IPS-20b (cell line): ENCODE results near the gene PIGQ.

Experiments
- H3K27ac ChIP-seq: one replicate; pipeline ENCODE4 v1.5.1; 2013; ENCODE audit warnings: low read length
- H3K27me3 ChIP-seq: 2 replicates; pipeline ENCODE4 v1.6.1; 2013; ENCODE audit warnings: mild to moderate bottlenecking, low read length, inconsistent platforms; ENCODE audit not compliant: insufficient read depth
- H3K36me3 ChIP-seq: 2 replicates; pipeline ENCODE4 v1.6.1; 2013; ENCODE audit warnings: low read depth, mild to moderate bottlenecking, inconsistent platforms, low read length, moderate library complexity; ENCODE audit not compliant: insufficient read depth
- H3K4me1 ChIP-seq: 2 replicates; pipeline ENCODE4 v1.6.1; 2013; ENCODE audit warnings: mild to moderate bottlenecking, control low read depth, inconsistent platforms, low read length, moderate library complexity; ENCODE audit not compliant: insufficient read depth
- H3K4me3 ChIP-seq: 2 replicates; pipeline ENCODE4 v1.5.1; 2013; ENCODE audit warnings: mild to moderate bottlenecking, low read length, inconsistent platforms
- H3K9ac ChIP-seq: 2 replicates; pipeline ENCODE4 v1.6.1; 2013; ENCODE audit warnings: low read depth, mild to moderate bottlenecking, inconsistent platforms, low read length, moderate library complexity
- H3K9me3 ChIP-seq: 2 replicates; pipeline ENCODE4 v1.6.1; 2013; ENCODE audit warnings: mild to moderate bottlenecking, low read depth, low read length, inconsistent platforms; ENCODE audit not compliant: insufficient read depth

Gene PIGQ

DNA sequence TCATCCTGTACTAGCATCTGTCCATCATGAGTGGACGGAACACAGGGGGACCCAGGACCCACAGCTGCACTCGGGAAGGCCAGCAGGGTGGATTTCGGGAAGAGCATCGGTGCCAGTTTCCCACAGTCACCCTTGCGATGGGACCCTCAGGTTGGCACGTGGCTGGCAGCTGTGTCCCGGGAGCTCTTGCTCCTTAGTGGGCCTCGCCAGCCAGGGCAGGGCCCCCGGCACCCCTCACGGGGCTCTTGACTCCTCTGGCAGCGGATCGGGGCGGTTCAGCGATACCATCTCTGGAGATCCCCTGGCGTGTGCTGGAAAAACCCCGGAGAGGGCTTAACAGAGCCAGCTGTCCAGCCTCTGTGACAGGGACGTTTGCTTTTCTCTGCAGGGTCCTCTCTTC is 33.0 kb upstream of the PIGQ start:
- Histone ChIP-seq H3K27me3 (no peaks in the 10 kb centered on the region), H3K4me3 (no peak overlapping the region), H3K9me3 (no peaks in the 10 kb centered on the region), H3K9ac (no peak overlapping the region), H3K27ac (no peak overlapping the region), H3K36me3 (no peaks in the 10 kb centered on the region; the same call in 1 of the 2 replicates), H3K4me1 (no peaks in the 10 kb centered on the region)

DNA sequence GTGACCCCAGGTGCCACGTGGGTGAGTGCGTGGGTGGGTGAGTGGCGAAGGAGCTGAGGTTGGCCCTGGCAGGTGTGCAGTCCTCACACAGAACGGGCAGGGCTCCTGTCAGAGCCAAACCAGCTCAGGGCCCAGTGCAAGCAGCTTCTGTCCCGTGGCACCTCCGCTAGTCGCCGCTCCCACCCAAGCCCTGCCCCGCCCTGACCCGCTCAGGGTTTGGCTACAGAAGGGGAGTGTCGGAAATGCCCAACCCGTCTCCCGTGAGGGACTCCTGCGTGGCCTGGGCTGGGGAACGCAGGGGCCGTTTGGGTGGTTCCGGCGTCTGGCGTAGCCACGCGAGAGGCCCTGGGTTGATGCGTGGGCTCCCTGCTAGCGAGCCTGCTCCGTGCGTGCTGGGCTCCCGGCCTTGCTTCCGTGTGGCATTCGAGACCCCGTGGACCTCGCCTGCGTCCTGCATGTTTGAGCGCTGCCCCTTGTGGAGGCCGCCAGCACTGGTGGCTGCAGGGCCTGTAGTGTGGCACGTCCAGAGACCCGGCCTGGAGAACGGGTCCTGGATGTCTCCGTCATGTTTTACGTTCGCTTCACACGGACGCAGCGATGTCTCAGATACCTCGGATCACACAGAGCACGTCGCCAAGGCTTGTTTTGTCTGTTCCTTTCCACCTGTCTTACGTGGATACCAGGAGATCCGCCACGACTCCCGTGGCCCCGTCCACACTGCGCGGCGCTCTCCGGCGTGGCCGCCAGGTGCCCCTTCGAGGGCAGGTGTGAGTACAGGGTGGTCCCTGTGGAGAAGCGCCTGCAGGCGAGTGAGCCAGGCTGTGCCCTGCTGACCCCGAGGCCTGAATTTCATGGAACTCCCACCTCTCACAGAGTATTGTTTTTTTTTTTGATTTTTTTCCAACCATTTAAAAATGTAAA is 32.1 kb upstream of the PIGQ start:
- Histone ChIP-seq H3K9ac (no peak overlapping the region), H3K36me3 (no peaks in the 10 kb centered on the region; the same call in 1 of the 2 replicates), H3K4me3 (no peak overlapping the region)

GRCh38 chr16:539901-540530 is 29.8 kb upstream of the PIGQ start:
- no peaks in the 10 kb centered on the region for H3K9me3 ChIP-seq
- no peaks in the 10 kb centered on the region for H3K4me1 ChIP-seq
- H3K27ac ChIP-seq, result no peak overlapping the region
- no peaks in the 10 kb centered on the region for H3K27me3 ChIP-seq
- H3K4me3 ChIP-seq, result no peak overlapping the region
- no peak overlapping the region for H3K9ac ChIP-seq
- no peaks in the 10 kb centered on the region; the same call in 1 of the 2 replicates for H3K36me3 ChIP-seq

More for the DNA sequence above, 32.1 kb upstream of the PIGQ start:
- H3K27me3 ChIP-seq, result no peaks in the 10 kb centered on the region
- no peak overlapping the region for H3K27ac ChIP-seq
- H3K9me3 ChIP-seq, result no peaks in the 10 kb centered on the region
- H3K4me1 ChIP-seq, result no peaks in the 10 kb centered on the region

GRCh38 chr16:540645-541340 is 29.0 kb upstream of the PIGQ start:
- no peak overlapping the region for H3K27ac ChIP-seq
- H3K4me1 ChIP-seq, result no peaks in the 10 kb centered on the region
- H3K27me3 ChIP-seq, result no peaks in the 10 kb centered on the region
- H3K9me3 ChIP-seq, result no peaks in the 10 kb centered on the region
- no peak overlapping the region for H3K4me3 ChIP-seq
- H3K9ac ChIP-seq, result no peak overlapping the region
- no peaks in the 10 kb centered on the region; the same call in 1 of the 2 replicates for H3K36me3 ChIP-seq

GRCh38 chr16:543301-544164 is 26.2 kb upstream of the PIGQ start:
- Histone ChIP-seq H3K9ac (no peak overlapping the region), H3K27me3 (no peaks in the 10 kb centered on the region), H3K36me3 (no peaks in the 10 kb centered on the region; the same call in 1 of the 2 replicates), H3K4me3 (no peak overlapping the region), H3K4me1 (no peaks in the 10 kb centered on the region), H3K9me3 (no peaks in the 10 kb centered on the region), H3K27ac (no peak overlapping the region)

GRCh38 chr16:544517-544916 is 25.3 kb upstream of the PIGQ start:
- no peak overlapping the region for H3K27ac ChIP-seq
- H3K36me3 ChIP-seq, result no peaks in the 10 kb centered on the region
- no peaks in the 10 kb centered on the region for H3K4me1 ChIP-seq
- no peaks in the 10 kb centered on the region for H3K27me3 ChIP-seq
- no peak overlapping the region for H3K9ac ChIP-seq
- no peaks in the 10 kb centered on the region for H3K9me3 ChIP-seq
- H3K4me3 ChIP-seq, result no peak overlapping the region

- Histone ChIP-seq H3K27me3 (no peaks in the 10 kb centered on the region), H3K4me3 (no peak overlapping the region), H3K9ac (no peak overlapping the region), H3K36me3 (no peaks in the 10 kb centered on the region), H3K27ac (no peak overlapping the region), H3K4me1 (no peaks in the 10 kb centered on the region), H3K9me3 (no peaks in the 10 kb centered on the region)
Observed at GRCh38 chr16:546909-547770, 22.6 kb upstream of the PIGQ start.

- no peaks in the 10 kb centered on the region for H3K36me3 ChIP-seq
- no peaks in the 10 kb centered on the region for H3K4me1 ChIP-seq
- no peaks in the 10 kb centered on the region for H3K9me3 ChIP-seq
- H3K9ac ChIP-seq, result no peak overlapping the region
- no peak overlapping the region for H3K4me3 ChIP-seq
- H3K27me3 ChIP-seq, result no peaks in the 10 kb centered on the region
- H3K27ac ChIP-seq, result no peak overlapping the region
Observed at GRCh38 chr16:548586-548985, 21.2 kb upstream of the PIGQ start.

GRCh38 chr16:549544-550263 is 20.1 kb upstream of the PIGQ start:
- no peak overlapping the region for H3K27ac ChIP-seq
- no peak overlapping the region for H3K9ac ChIP-seq
- no peaks in the 10 kb centered on the region for H3K36me3 ChIP-seq
- H3K4me1 ChIP-seq, result no peaks in the 10 kb centered on the region
- no peak overlapping the region for H3K4me3 ChIP-seq
- H3K9me3 ChIP-seq, result no peaks in the 10 kb centered on the region
- no peaks in the 10 kb centered on the region for H3K27me3 ChIP-seq

DNA sequence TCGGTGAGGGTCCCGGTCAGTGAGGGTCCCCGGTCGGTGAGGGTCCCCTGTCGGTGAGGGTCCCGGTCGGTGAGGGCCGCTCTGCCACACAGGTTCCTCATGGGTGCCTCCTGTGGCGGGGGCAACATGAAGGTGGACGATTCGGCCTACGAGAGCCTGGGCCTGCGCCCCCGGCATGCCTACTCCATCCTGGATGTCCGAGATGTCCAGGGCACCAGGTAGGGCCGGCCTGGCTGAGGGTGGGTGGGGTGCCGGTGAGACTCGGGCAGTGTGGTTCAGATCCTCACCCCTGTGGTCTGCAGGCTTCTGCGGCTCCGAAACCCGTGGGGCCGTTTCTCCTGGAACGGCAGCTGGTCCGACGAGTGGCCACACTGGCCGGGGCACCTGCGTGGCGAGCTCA is 18.6 kb upstream of the PIGQ start:
- Histone ChIP-seq H3K27ac (no peak overlapping the region), H3K4me1 (no peaks in the 10 kb centered on the region), H3K36me3 (no peaks in the 10 kb centered on the region), H3K4me3 (no peak overlapping the region), H3K9me3 (no peaks in the 10 kb centered on the region), H3K9ac (no peak overlapping the region), H3K27me3 (no peaks in the 10 kb centered on the region)
